Measurements from ENCODE around the gene DBH.

Gene DBH

DNA sequence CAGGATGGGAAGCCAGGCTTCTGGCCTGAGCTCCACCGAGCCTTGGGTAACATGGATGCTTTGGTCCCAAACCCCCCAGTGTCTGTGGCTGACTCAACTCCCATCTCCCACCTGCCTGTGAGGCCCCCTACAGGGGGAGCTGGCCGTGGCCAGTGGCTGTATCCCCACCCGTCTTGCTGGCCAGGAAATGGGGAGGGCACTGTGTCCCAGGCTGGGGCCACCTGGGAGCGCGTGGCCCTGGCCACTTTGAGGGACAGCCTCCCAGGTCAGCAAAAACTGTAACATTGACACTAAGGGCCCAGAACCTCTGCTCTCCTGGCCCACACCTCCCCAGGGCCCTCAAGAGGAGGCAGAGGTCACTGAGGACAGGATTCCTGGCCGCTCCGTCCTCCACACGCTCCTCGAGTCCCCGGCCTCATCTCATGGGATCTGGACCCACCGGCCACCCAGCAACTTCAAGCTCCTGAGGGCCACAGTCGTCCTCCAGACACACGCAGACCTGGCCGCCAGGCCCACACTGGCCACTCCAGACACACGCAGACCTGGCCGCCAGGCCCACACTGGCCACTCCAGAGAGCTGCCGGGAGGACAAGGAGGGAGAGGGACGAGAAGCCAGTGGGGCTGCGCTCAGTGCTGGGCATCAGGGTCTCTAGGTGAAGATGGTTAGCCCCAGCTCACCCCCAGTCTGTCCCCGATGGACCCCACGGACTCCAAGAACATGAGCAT lies 44.2 kb downstream of the DBH start:
- no peaks in the 10 kb centered on the region for H3K36me3 ChIP-seq (replicated peaks; ENCODE audit: low read depth, low read length)
- H3K79me2 ChIP-seq (ENCODE audit: low read length): no peaks in the 10 kb centered on the region
- H2AFZ ChIP-seq (ENCODE audit: low read depth, low read length): no peak overlapping the region
- H3K27me3 ChIP-seq (ENCODE audit: low read depth, low read length): peaks cover 6% of the 10 kb centered on the region; the same call in 1 of the 2 replicates
- no peak overlapping the region for H3K9ac ChIP-seq (ENCODE audit: low read length)
- no peak overlapping the region for H3K27ac ChIP-seq (ENCODE audit: low read length)
- H4K20me1 ChIP-seq (ENCODE audit: insufficient read depth, low read length): no peaks in the 10 kb centered on the region
- no peaks in the 10 kb centered on the region for H3K4me1 ChIP-seq (ENCODE audit: low read length)
- no peaks in the 10 kb centered on the region for H3K9me3 ChIP-seq (ENCODE audit: insufficient read depth, low read length)
- TF ChIP-seq, protein P1, sequence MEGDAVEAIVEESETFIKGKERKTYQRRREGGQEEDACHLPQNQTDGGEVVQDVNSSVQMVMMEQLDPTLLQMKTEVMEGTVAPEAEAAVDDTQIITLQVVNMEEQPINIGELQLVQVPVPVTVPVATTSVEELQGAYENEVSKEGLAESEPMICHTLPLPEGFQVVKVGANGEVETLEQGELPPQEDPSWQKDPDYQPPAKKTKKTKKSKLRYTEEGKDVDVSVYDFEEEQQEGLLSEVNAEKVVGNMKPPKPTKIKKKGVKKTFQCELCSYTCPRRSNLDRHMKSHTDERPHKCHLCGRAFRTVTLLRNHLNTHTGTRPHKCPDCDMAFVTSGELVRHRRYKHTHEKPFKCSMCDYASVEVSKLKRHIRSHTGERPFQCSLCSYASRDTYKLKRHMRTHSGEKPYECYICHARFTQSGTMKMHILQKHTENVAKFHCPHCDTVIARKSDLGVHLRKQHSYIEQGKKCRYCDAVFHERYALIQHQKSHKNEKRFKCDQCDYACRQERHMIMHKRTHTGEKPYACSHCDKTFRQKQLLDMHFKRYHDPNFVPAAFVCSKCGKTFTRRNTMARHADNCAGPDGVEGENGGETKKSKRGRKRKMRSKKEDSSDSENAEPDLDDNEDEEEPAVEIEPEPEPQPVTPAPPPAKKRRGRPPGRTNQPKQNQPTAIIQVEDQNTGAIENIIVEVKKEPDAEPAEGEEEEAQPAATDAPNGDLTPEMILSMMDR (IDR thresholded peaks at IDR 0.05; ENCODE audit: low read depth, low read length): no peak
- TF ChIP-seq EZH2phosphoT487 (IDR thresholded peaks at IDR 0.05; ENCODE audit: low read depth): no peak
- no peak overlapping the region for H3K4me3 ChIP-seq (ENCODE audit: low read length)
- H3K4me2 ChIP-seq (ENCODE audit: low read length): no peak overlapping the region

DNA sequence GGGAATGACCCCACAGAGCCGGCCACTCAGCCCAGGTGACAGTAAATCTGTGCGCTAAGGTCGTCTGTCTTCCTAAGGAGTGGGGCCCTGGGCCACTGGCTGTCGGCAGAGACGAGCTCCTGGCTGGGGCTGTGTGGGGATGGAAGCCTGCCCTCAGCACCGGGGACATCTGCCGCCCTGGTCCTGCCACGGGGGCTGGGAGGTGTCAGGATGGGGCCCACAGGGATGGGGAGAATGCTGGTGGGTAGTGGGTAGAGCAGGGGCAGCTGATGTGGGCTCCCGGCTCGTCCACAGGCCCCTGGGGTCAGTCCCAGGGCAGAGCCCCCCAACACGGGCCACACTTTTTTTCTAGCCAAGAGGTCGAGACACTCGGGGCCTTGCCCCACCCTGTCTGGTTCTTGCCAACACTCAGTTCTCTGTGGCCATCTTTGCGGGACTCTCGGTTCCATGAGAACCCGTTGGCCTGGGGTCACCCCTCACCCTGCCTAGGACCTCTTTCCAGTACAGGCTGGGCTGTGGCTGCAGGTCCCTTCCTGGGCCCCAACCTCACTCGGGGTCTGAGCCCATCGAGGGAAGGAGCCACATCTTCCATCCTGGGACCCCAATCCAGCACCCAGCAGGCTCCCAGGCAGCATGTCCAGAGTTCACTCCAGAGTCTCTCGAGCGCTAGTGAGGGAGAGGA lies 45.0 kb downstream of the DBH start:
- H3K27me3 ChIP-seq (ENCODE audit: low read depth, low read length): 0 out of 2 replicates have a peak, but pooled peaks cover 3% of the 10 kb centered on the region
- H3K27ac ChIP-seq (ENCODE audit: low read length): no peak overlapping the region
- H2AFZ ChIP-seq (ENCODE audit: low read depth, low read length): no peak overlapping the region
- no peaks in the 10 kb centered on the region for H3K36me3 ChIP-seq (replicated peaks; ENCODE audit: low read depth, low read length)
- H3K9ac ChIP-seq (ENCODE audit: low read length): no peak overlapping the region
- no peaks in the 10 kb centered on the region for H3K9me3 ChIP-seq (ENCODE audit: insufficient read depth, low read length)
- H3K4me2 ChIP-seq (ENCODE audit: low read length): no peak overlapping the region
- H3K79me2 ChIP-seq (ENCODE audit: low read length): no peaks in the 10 kb centered on the region
- no peaks in the 10 kb centered on the region for H3K4me1 ChIP-seq (ENCODE audit: low read length)
- TF ChIP-seq EZH2phosphoT487 (IDR thresholded peaks at IDR 0.05; ENCODE audit: low read depth): no peak
- TF ChIP-seq, protein P1 (IDR thresholded peaks at IDR 0.05; ENCODE audit: low read depth, low read length): no peak
- H3K4me3 ChIP-seq (ENCODE audit: low read length): no peak overlapping the region
- H4K20me1 ChIP-seq (ENCODE audit: insufficient read depth, low read length): no peaks in the 10 kb centered on the region

DNA sequence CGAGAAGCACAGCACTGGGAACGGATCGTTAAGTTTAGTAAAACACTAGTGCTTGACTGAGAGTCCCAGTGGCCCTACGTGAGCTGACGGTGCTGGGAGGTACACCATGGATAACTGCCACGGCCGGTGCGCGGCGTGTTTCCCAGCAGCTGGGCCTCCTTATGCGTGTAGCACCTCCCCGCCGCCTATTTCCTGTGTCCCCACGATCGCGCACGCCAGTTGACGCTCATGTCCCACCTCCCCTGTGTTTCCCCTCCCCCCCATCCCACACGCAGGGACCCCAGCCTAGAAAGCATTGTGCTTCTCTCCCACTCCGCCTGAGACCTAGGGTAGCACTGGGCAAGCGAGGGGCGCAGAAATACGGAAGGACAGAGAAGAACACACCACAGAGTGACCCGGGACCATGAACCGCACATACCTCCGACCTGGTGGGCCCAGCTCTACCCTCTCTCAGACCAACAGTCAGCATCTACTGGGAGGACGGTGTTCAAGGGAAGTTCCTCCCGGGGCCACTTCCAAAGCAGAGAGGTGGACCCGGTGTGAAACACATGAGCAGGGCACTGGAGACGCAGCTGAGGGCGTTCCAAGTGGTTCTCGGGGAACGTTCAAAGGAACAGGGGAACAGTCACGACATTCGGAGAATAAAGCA lies 45.6 kb downstream of the DBH start:
- TF ChIP-seq, protein P1 (IDR thresholded peaks at IDR 0.05; ENCODE audit: low read depth, low read length): no peak
- no peak for TF ChIP-seq EZH2phosphoT487 (IDR thresholded peaks at IDR 0.05; ENCODE audit: low read depth)
- no peak overlapping the region for H2AFZ ChIP-seq (ENCODE audit: low read depth, low read length)
- no peak overlapping the region for H3K9ac ChIP-seq (ENCODE audit: low read length)
- no peak overlapping the region for H3K4me3 ChIP-seq (ENCODE audit: low read length)
- no peaks in the 10 kb centered on the region for H4K20me1 ChIP-seq (ENCODE audit: insufficient read depth, low read length)
- H3K9me3 ChIP-seq (ENCODE audit: insufficient read depth, low read length): no peaks in the 10 kb centered on the region
- no peaks in the 10 kb centered on the region for H3K36me3 ChIP-seq (replicated peaks; ENCODE audit: low read depth, low read length)
- H3K4me2 ChIP-seq (ENCODE audit: low read length): no peak overlapping the region
- H3K4me1 ChIP-seq (ENCODE audit: low read length): no peaks in the 10 kb centered on the region
- no peaks in the 10 kb centered on the region for H3K27me3 ChIP-seq (ENCODE audit: low read depth, low read length)
- H3K79me2 ChIP-seq (ENCODE audit: low read length): no peaks in the 10 kb centered on the region
- H3K27ac ChIP-seq (ENCODE audit: low read length): no peak overlapping the region
